Skeletal muscle tissue (tissue), 5 donors: Measurements from ENCODE around the gene ITSN2. TPM values are rescaled to one million over a fixed set of nuclear protein-coding genes. Genes with fewer than 3 reads are reported as not detected.

Experiments used
- H3K27ac ChIP-seq: one replicate; pipeline ENCODE4 v1.7.0; 2013; ENCODE audit warnings: mild to moderate bottlenecking, low read depth, low read length, inconsistent platforms
- H3K27me3 ChIP-seq, 3 donors: one replicate each; pipeline ENCODE4 v1.7.0; 2013; ENCODE audit warnings: low read length in 3 of 3; ENCODE audit not compliant: control insufficient read depth in 3 of 3, insufficient read depth in 3 of 3
- H3K36me3 ChIP-seq, 3 donors: one replicate each; pipeline ENCODE4 v1.7.0; 2013; ENCODE audit warnings: low read length in 3 of 3; ENCODE audit not compliant: control insufficient read depth in 3 of 3, insufficient read depth in 3 of 3
- H3K4me1 ChIP-seq, 3 donors: one replicate each; pipeline ENCODE4 v1.7.0; 2013; ENCODE audit warnings: low read length in 3 of 3, mild to moderate bottlenecking in 3 of 3; ENCODE audit not compliant: control insufficient read depth in 3 of 3, insufficient read depth in 3 of 3
- H3K4me3 ChIP-seq, 3 donors: one replicate each; pipeline ENCODE4 v1.7.0; 2013; ENCODE audit warnings: low read length in 3 of 3
- H3K9ac ChIP-seq, 3 donors: one replicate each; pipeline ENCODE4 v1.7.0; 2013; ENCODE audit warnings: low read length in 3 of 3, mild to moderate bottlenecking in 3 of 3, moderate library complexity in 2 of 3, low read depth in 1 of 3
- H3K9me3 ChIP-seq, 3 donors: one replicate each; pipeline ENCODE4 v1.7.0; 2013; ENCODE audit warnings: low read length in 3 of 3; ENCODE audit not compliant: control insufficient read depth in 3 of 3
- small RNA-seq: library from RNA; depleted of rRNA; stranded (forward); fragments of <200 nt; gene quantifications from one replicate; pipeline ENCODE3, GENCODE V24; 2014
- total RNA-seq: library from RNA; depleted of rRNA; stranded (reverse); fragments of >200 nt; gene quantifications from one replicate; pipeline ENCODE4 v1.2.3, GENCODE V29; 2014
- donor health status: Osteomylitis.

ITSN2 gene
- total RNA-seq, 1 donor from 2014 or later: 17.2 TPM

GRCh38 chr2:24160761-24161160 lies 199.6 kb downstream of the ITSN2 start:
- H3K27me3 ChIP-seq: no peaks in the 10 kb centered on the region
- no peak overlapping the region for H3K9ac ChIP-seq
- no peak overlapping the region for H3K4me3 ChIP-seq
- no peak overlapping the region for H3K27ac ChIP-seq
- peaks cover 0 to 7% (median 5%) of the 10 kb centered on the region in 3 donors for H3K36me3 ChIP-seq
- no peaks in the 10 kb centered on the region for H3K9me3 ChIP-seq
- no peaks in the 10 kb centered on the region for H3K4me1 ChIP-seq

- H3K27me3 ChIP-seq: no peaks in the 10 kb centered on the region
- peaks cover 0 to 7% (median 5%) of the 10 kb centered on the region in 3 donors for H3K36me3 ChIP-seq
- H3K9ac ChIP-seq: no peak overlapping the region
- no peaks in the 10 kb centered on the region for H3K9me3 ChIP-seq
- no peak overlapping the region for H3K4me3 ChIP-seq
- no peaks in the 10 kb centered on the region for H3K4me1 ChIP-seq
- H3K27ac ChIP-seq: no peak overlapping the region
Observed at GRCh38 chr2:24159708-24160107, 200.6 kb downstream of the ITSN2 start.

- Histone ChIP-seq H3K36me3 (peaks cover 3 to 12% (median 5%) of the 10 kb centered on the region in 3 donors), H3K27ac (no peak overlapping the region), H3K9me3 (no peaks in the 10 kb centered on the region), H3K27me3 (no peaks in the 10 kb centered on the region), H3K4me3 (no peak overlapping the region), H3K9ac (no peak overlapping the region), H3K4me1 (no peaks in the 10 kb centered on the region)
Observed at GRCh38 chr2:24158131-24158530, 202.2 kb downstream of the ITSN2 start.

GRCh38 chr2:24153478-24153877 lies 206.9 kb downstream of the ITSN2 start:
- H3K27ac ChIP-seq: no peak overlapping the region
- H3K27me3 ChIP-seq: no peaks in the 10 kb centered on the region
- no peaks in the 10 kb centered on the region for H3K4me1 ChIP-seq
- H3K9me3 ChIP-seq: no peaks in the 10 kb centered on the region
- H3K9ac ChIP-seq: no peak overlapping the region
- no peak overlapping the region for H3K4me3 ChIP-seq
- peaks cover 10 to 13% (median 12%) of the 10 kb centered on the region in 3 donors for H3K36me3 ChIP-seq

Small RNA genes lying within 50 kb of the gene (small RNA-seq; reads per million reads assigned to genes)
- gene HMGN2P20: not detected
- not detected for gene RF00602

Other genes starting within 250 kb of the ITSN2 start
- not detected for gene PFN4, start 237.2 kb downstream of the ITSN2 start, total RNA-seq
- 47.0 TPM for gene FAM228B, start 237.1 kb downstream of the ITSN2 start, total RNA-seq
- gene FAM228A, start 185.5 kb downstream of the ITSN2 start, total RNA-seq: 0.52 TPM
- 150 TPM for gene NCOA1, start 130.7 kb upstream of the ITSN2 start, total RNA-seq